SKM-1 treated with dmso at 0.1 percent for 144 hours (cell line): Measurements from ENCODE around the gene RNU1-3.
"Not testable (repeated sequence)": the region's sequence is repeated elsewhere in the genome, so short reads cannot be mapped to it uniquely, and the experiment has no call there.

ENCODE experiments used
- DNase-seq: peaks from one replicate; lab custom pipeline; 2025; ENCODE audit not compliant: unreplicated experiment; lab: John Stamatoyannopoulos, UW

The RNU1-3 gene

GRCh38 chr1:16621681-16622315, 45.0 kb downstream of the RNU1-3 start:
- not testable (repeated sequence) for DNase-seq

DNA sequence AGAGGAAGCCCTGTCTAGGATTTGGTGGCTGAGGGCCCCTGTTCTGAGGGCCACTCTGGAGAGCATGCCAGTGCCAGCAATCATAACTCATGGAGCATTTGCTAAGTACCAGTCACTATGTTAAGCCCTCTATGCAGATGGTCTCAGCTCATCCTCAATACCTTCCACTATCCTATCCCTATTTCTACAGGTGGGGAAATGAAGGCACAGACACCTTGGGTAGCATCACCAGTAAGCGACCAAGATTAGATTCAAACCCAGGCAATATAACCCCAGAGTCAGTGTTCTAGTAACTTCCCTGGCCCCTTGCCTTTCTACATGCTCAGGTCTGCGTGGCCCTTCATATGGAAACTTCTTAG, 45.5 kb downstream of the RNU1-3 start:
- no peak for DNase-seq

DNA sequence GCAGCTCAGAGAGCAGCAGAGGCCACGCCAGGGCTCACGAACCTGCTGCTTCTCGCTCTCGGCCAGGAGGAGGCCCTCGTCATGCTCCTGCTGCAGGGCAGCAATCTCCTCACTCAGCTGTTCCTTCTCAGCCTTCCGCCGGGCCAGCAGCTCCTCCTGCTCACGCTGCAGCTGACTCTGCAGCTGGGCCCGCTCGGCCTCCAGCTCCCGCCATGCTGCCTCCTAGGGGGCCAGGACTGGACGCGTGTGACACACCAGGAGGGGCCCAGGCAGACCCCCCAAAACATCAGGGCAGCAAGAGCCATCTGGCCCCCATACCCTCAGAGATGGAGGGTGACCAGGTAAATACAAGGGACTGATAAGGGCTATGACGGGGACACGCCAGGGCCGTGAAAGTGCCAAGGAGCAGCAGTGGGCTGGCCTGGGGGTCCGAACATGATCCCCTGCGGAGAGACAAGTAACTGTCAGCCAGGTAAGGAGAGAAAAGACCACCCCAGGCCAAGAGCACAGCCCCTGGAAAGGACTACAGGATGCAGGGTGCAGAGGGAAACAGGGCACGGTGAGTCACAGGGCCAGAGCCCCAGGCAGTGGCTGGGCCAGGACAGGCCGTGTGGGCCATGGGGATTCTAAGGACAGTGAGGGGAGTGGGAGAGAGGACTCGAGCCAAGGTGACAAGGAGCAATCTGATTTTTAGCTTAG, 46.8 kb downstream of the RNU1-3 start:
- not testable (repeated sequence) for DNase-seq

DNA sequence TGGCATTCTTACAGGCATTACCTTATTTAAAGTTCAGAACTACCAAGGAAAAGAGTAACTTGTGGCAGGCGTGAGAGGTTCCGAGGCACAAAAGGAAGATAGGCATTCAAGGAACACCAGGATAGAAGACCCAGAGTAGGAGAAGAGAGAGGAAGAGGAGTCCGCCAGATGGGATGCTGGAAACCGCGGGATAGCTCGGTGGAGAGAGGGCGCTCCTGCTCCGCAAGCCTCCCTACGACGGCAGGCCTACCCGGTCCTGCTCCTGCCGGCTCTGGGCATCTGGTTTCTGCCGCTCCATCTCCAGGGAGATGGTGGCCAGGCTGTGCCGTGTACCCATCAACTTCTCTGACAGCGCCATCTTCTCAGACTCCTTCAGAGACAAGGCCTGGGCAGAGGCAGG, 48.0 kb downstream of the RNU1-3 start:
- DNase-seq, result no peak

GRCh38 chr1:16617778-16618580, 48.8 kb downstream of the RNU1-3 start:
- no peak for DNase-seq

GRCh38 chr1:16617114-16617631, 49.6 kb downstream of the RNU1-3 start:
- DNase-seq, result no peak
